ENCODE data around the gene KIF26B.

DNA sequence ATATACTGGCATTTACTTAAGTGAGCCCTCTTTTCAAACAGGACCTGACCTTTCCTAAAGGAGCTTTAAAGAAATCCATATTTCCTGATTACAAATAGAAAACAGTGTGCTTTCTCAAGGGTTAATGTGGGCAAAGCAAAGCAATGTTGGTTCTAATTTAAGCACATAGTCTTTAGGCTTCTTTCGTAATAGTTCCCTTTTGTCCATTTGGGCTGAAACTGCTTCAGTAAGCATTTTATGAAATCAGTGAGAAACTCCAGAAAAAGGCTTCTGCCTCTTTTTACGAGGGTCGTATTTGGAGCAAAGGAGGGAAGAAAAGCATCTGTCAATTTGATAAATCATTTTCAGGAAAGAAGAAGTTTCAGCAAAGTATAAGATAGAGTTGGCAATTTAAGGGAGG is 331.2 kb downstream of the KIF26B start:
- no peak for TF ChIP-seq TAF1 (IDR thresholded peaks at IDR 0.05; ENCODE audit: low read depth, low read length)
- TF ChIP-seq POLR2A (IDR thresholded peaks at IDR 0.05; ENCODE audit: low read depth, low read length) = no peak
